Measurements from ENCODE around the gene ABCA4.
A peak's percentile ranks its signal among the peaks of the same experiment; 100 is the strongest.

ABCA4 gene

GRCh38 chr1:94142022-94142421, 21.1 kb upstream of the ABCA4 start:
- DNase-seq (ENCODE audit: low read depth): peak; percentile 80
- no peak overlapping the region for H3K4me3 ChIP-seq (ENCODE audit: low read depth, low read length)
- TF ChIP-seq CTCF (conservative IDR thresholded peaks at IDR 0.05; ENCODE audit: low read depth, low read length): no peak

GRCh38 chr1:94132111-94132510, 11.2 kb upstream of the ABCA4 start:
- DNase-seq (ENCODE audit: low read depth): no peak
- TF ChIP-seq CTCF (conservative IDR thresholded peaks at IDR 0.05; ENCODE audit: low read depth, low read length): no peak
- no peak overlapping the region for H3K4me3 ChIP-seq (ENCODE audit: low read depth, low read length)

- no peak for TF ChIP-seq CTCF (conservative IDR thresholded peaks at IDR 0.05; ENCODE audit: low read depth, low read length)
- DNase-seq (ENCODE audit: low read depth): peak; percentile 87
- no peak overlapping the region for H3K4me3 ChIP-seq (ENCODE audit: low read depth, low read length)
Observed at GRCh38 chr1:94130851-94131595, 10.1 kb upstream of the ABCA4 start.

- TF ChIP-seq CTCF (conservative IDR thresholded peaks at IDR 0.05; ENCODE audit: low read depth, low read length): no peak
- no peak overlapping the region for H3K4me3 ChIP-seq (ENCODE audit: low read depth, low read length)
- DNase-seq (ENCODE audit: low read depth): peak; percentile 40
Observed at GRCh38 chr1:94126651-94127050, 5.7 kb upstream of the ABCA4 start.

- peak; percentile 49 for DNase-seq (ENCODE audit: low read depth)
- no peak overlapping the region for H3K4me3 ChIP-seq (ENCODE audit: low read depth, low read length)
- peak; percentile 26 for TF ChIP-seq CTCF (conservative IDR thresholded peaks at IDR 0.05; ENCODE audit: low read depth, low read length)
Observed at GRCh38 chr1:94125551-94126514, 4.9 kb upstream of the ABCA4 start.

- no peak for DNase-seq (ENCODE audit: low read depth)
- no peak for TF ChIP-seq CTCF (conservative IDR thresholded peaks at IDR 0.05; ENCODE audit: low read depth, low read length)
- no peak overlapping the region for H3K4me3 ChIP-seq (ENCODE audit: low read depth, low read length)
Observed at GRCh38 chr1:94124538-94124937, 3.6 kb upstream of the ABCA4 start.
